Measurements from ENCODE around the gene PIK3AP1.

The PIK3AP1 gene

DNA sequence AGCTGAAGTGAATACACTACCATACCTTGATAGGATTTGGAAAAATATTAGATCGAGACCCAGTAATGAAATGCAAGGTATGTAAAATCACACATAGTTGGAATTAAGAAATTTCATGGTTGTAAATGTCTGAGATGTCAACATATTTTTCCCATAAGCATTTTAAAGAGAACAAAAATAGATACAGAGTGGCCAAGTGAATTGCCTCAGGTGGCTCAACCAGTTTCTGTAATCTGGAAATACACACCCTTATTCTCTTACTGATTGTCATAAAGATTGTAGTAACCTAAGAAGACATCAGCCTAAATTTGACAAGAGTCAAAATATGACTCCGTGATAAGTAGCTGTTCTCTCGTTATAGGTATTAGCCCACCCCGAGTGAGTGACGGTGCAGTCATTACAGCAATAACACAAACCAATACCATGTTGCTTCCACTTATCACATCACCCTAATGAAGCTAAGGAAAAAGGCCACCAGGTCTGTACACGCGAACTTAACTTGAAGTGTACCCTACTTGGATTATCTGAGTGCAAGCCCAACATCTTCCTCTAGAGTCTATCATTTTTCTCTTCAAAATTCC lies 23.4 kb downstream of the PIK3AP1 start:
- Histone ChIP-seq H3K4ac (ENCODE audit: low read depth in 1 of 2, low read length in 2 of 2) (no peak overlapping the region), H3K4me3 (ENCODE audit: insufficient read depth in 1 of 2, low read depth in 1 of 2, low read length in 2 of 2) (no peak overlapping the region), H3K27ac (ENCODE audit: low read length, poor library complexity, severe bottlenecking) (no peak overlapping the region), H2BK5ac (ENCODE audit: low read depth, low read length, poor library complexity, severe bottlenecking) (no peak overlapping the region), H4K8ac (ENCODE audit: low read length) (no peak overlapping the region), H3K9ac (ENCODE audit: low read length) (no peak overlapping the region), H2BK15ac (ENCODE audit: low read depth, poor library complexity, severe bottlenecking) (no peak overlapping the region), H3K27me3 (ENCODE audit: control insufficient read depth in 1 of 2, insufficient read depth in 1 of 2, low read length in 2 of 2) (peaks cover 0 to 3% of the 10 kb centered on the region in 2 experiments), H3K14ac (ENCODE audit: low read length in 2 of 2) (no peak overlapping the region), H3K4me2 (ENCODE audit: low read length, poor library complexity, severe bottlenecking) (no peak overlapping the region), H3K9me3 (ENCODE audit: control insufficient read depth, low read length) (no peaks in the 10 kb centered on the region), H2AK5ac (ENCODE audit: low read length, severe bottlenecking) (no peak overlapping the region), H3K36me3 (ENCODE audit: control insufficient read depth in 1 of 2, insufficient read depth in 2 of 2, low read depth in 1 of 2, low read length in 2 of 2) (no peaks in the 10 kb centered on the region), H3K4me1 (ENCODE audit: control insufficient read depth, insufficient read depth, low read depth, low read length) (no peaks in the 10 kb centered on the region), H3K23ac (ENCODE audit: low read length in 2 of 2) (no peak overlapping the region), H2BK12ac (ENCODE audit: low read length in 2 of 2) (no peak overlapping the region), H2AFZ (ENCODE audit: low read depth, low read length) (no peak overlapping the region), H4K91ac (ENCODE audit: low read length) (no peak overlapping the region), H3K79me1 (replicated peaks; ENCODE audit: low read length, poor library complexity, severe bottlenecking) (no peaks in the 10 kb centered on the region), H2BK120ac (ENCODE audit: low read depth, low read length) (no peak overlapping the region), H3K18ac (ENCODE audit: low read depth in 1 of 2, low read length in 2 of 2) (no peak overlapping the region)
- 97% methylated on average over 6 of the region's 7 CpGs for WGBS
- no peak for DNase-seq

- no peak overlapping the region for H3K18ac ChIP-seq (ENCODE audit: low read depth in 1 of 2, low read length in 2 of 2)
- no peak overlapping the region for H2BK12ac ChIP-seq (ENCODE audit: low read length in 2 of 2)
- H3K9ac ChIP-seq (ENCODE audit: low read length), result no peak overlapping the region
- H2BK15ac ChIP-seq (ENCODE audit: low read depth, poor library complexity, severe bottlenecking), result no peak overlapping the region
- H3K79me1 ChIP-seq (replicated peaks; ENCODE audit: low read length, poor library complexity, severe bottlenecking), result no peaks in the 10 kb centered on the region
- WGBS, result 82% methylated on average over 3 of the region's 3 CpGs
- peaks cover 1% of the 10 kb centered on the region for H3K4me1 ChIP-seq (ENCODE audit: control insufficient read depth, insufficient read depth, low read depth, low read length)
- H2BK5ac ChIP-seq (ENCODE audit: low read depth, low read length, poor library complexity, severe bottlenecking), result no peak overlapping the region
- H3K23ac ChIP-seq (ENCODE audit: low read length in 2 of 2), result no peak overlapping the region
- peaks cover 0 to 3% of the 10 kb centered on the region in 2 experiments for H3K27me3 ChIP-seq (ENCODE audit: control insufficient read depth in 1 of 2, insufficient read depth in 1 of 2, low read length in 2 of 2)
- no peak overlapping the region for H3K4me2 ChIP-seq (ENCODE audit: low read length, poor library complexity, severe bottlenecking)
- no peaks in the 10 kb centered on the region for H3K36me3 ChIP-seq (ENCODE audit: control insufficient read depth in 1 of 2, insufficient read depth in 2 of 2, low read depth in 1 of 2, low read length in 2 of 2)
- no peak overlapping the region for H3K14ac ChIP-seq (ENCODE audit: low read length in 2 of 2)
- H2AK5ac ChIP-seq (ENCODE audit: low read length, severe bottlenecking), result no peak overlapping the region
- no peak overlapping the region for H3K4ac ChIP-seq (ENCODE audit: low read depth in 1 of 2, low read length in 2 of 2)
- no peak overlapping the region for H4K91ac ChIP-seq (ENCODE audit: low read length)
- DNase-seq, result no peak
- no peak overlapping the region for H3K27ac ChIP-seq (ENCODE audit: low read length, poor library complexity, severe bottlenecking)
- no peaks in the 10 kb centered on the region for H3K9me3 ChIP-seq (ENCODE audit: control insufficient read depth, low read length)
- H3K4me3 ChIP-seq (ENCODE audit: insufficient read depth in 1 of 2, low read depth in 1 of 2, low read length in 2 of 2), result no peak overlapping the region
- H2BK120ac ChIP-seq (ENCODE audit: low read depth, low read length), result no peak overlapping the region
- no peak overlapping the region for H4K8ac ChIP-seq (ENCODE audit: low read length)
- H2AFZ ChIP-seq (ENCODE audit: low read depth, low read length), result no peak overlapping the region
These were observed 24.2 kb downstream of the PIK3AP1 start for GRCh38 chr10:96695975-96696634.

DNA sequence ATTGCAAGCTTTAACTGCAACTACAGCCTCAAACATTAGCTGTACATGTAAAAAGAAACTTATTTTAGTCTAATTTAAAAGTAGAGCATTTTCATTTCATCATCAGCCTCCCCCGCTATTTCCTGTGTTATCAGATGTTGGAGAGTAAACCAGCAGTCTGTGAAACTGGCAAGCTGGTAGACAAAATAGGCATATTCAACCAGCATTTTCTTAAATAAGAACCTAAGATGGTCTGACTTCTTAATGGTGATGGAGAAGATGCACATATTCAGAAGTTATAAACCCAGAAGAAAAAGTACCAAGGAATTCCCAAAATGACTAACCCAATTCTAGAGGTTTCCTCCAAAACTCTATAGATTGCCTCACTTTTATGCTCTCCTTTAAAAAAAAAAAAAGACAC lies 24.9 kb downstream of the PIK3AP1 start:
- Histone ChIP-seq H2BK15ac (ENCODE audit: low read depth, poor library complexity, severe bottlenecking) (no peak overlapping the region), H3K14ac (ENCODE audit: low read length in 2 of 2) (no peak overlapping the region), H3K4me2 (ENCODE audit: low read length, poor library complexity, severe bottlenecking) (no peak overlapping the region), H4K91ac (ENCODE audit: low read length) (no peak overlapping the region), H3K9ac (ENCODE audit: low read length) (no peak overlapping the region), H2AK5ac (ENCODE audit: low read length, severe bottlenecking) (no peak overlapping the region), H2AFZ (ENCODE audit: low read depth, low read length) (no peak overlapping the region), H2BK12ac (ENCODE audit: low read length in 2 of 2) (no peak overlapping the region), H3K18ac (ENCODE audit: low read depth in 1 of 2, low read length in 2 of 2) (no peak overlapping the region), H2BK120ac (ENCODE audit: low read depth, low read length) (no peak overlapping the region), H3K27me3 (ENCODE audit: control insufficient read depth in 1 of 2, insufficient read depth in 1 of 2, low read length in 2 of 2) (peaks cover 3 to 4% of the 10 kb centered on the region in 2 experiments), H3K36me3 (ENCODE audit: control insufficient read depth in 1 of 2, insufficient read depth in 2 of 2, low read depth in 1 of 2, low read length in 2 of 2) (no peaks in the 10 kb centered on the region), H3K4ac (ENCODE audit: low read depth in 1 of 2, low read length in 2 of 2) (no peak overlapping the region), H3K4me1 (ENCODE audit: control insufficient read depth, insufficient read depth, low read depth, low read length) (peaks cover 4% of the 10 kb centered on the region), H3K4me3 (ENCODE audit: insufficient read depth in 1 of 2, low read depth in 1 of 2, low read length in 2 of 2) (no peak overlapping the region), H4K8ac (ENCODE audit: low read length) (no peak overlapping the region), H2BK5ac (ENCODE audit: low read depth, low read length, poor library complexity, severe bottlenecking) (no peak overlapping the region), H3K27ac (ENCODE audit: low read length, poor library complexity, severe bottlenecking) (no peak overlapping the region), H3K79me1 (replicated peaks; ENCODE audit: low read length, poor library complexity, severe bottlenecking) (no peaks in the 10 kb centered on the region), H3K23ac (ENCODE audit: low read length in 2 of 2) (no peak overlapping the region), H3K9me3 (ENCODE audit: control insufficient read depth, low read length) (no peaks in the 10 kb centered on the region)
- WGBS, result no CpG with 5 or more reads among the region's 1 CpG
- DNase-seq, result no peak

- H3K4me1 ChIP-seq (ENCODE audit: control insufficient read depth, insufficient read depth, low read depth, low read length), result peaks cover 6% of the 10 kb centered on the region
- no peak overlapping the region for H3K23ac ChIP-seq (ENCODE audit: low read length in 2 of 2)
- H4K91ac ChIP-seq (ENCODE audit: low read length), result no peak overlapping the region
- H3K9me3 ChIP-seq (ENCODE audit: control insufficient read depth, low read length), result no peaks in the 10 kb centered on the region
- no peak overlapping the region for H4K8ac ChIP-seq (ENCODE audit: low read length)
- no peaks in the 10 kb centered on the region for H3K36me3 ChIP-seq (ENCODE audit: control insufficient read depth in 1 of 2, insufficient read depth in 2 of 2, low read depth in 1 of 2, low read length in 2 of 2)
- H3K79me1 ChIP-seq (replicated peaks; ENCODE audit: low read length, poor library complexity, severe bottlenecking), result no peaks in the 10 kb centered on the region
- peaks cover 4 to 9% of the 10 kb centered on the region in 2 experiments for H3K27me3 ChIP-seq (ENCODE audit: control insufficient read depth in 1 of 2, insufficient read depth in 1 of 2, low read length in 2 of 2)
- WGBS, result 95% methylated on average over 1 of the region's 3 CpGs
- H2BK120ac ChIP-seq (ENCODE audit: low read depth, low read length), result no peak overlapping the region
- no peak overlapping the region for H2BK12ac ChIP-seq (ENCODE audit: low read length in 2 of 2)
- H3K27ac ChIP-seq (ENCODE audit: low read length, poor library complexity, severe bottlenecking), result no peak overlapping the region
- no peak overlapping the region for H3K9ac ChIP-seq (ENCODE audit: low read length)
- H3K4me3 ChIP-seq (ENCODE audit: insufficient read depth in 1 of 2, low read depth in 1 of 2, low read length in 2 of 2), result no peak overlapping the region
- H2AK5ac ChIP-seq (ENCODE audit: low read length, severe bottlenecking), result no peak overlapping the region
- no peak overlapping the region for H3K18ac ChIP-seq (ENCODE audit: low read depth in 1 of 2, low read length in 2 of 2)
- no peak overlapping the region for H2BK5ac ChIP-seq (ENCODE audit: low read depth, low read length, poor library complexity, severe bottlenecking)
- DNase-seq, result no peak
- no peak overlapping the region for H3K4me2 ChIP-seq (ENCODE audit: low read length, poor library complexity, severe bottlenecking)
- no peak overlapping the region for H2BK15ac ChIP-seq (ENCODE audit: low read depth, poor library complexity, severe bottlenecking)
- no peak overlapping the region for H2AFZ ChIP-seq (ENCODE audit: low read depth, low read length)
- H3K14ac ChIP-seq (ENCODE audit: low read length in 2 of 2), result no peak overlapping the region
- no peak overlapping the region for H3K4ac ChIP-seq (ENCODE audit: low read depth in 1 of 2, low read length in 2 of 2)
These were observed 26.9 kb downstream of the PIK3AP1 start for GRCh38 chr10:96693431-96693830.
